Endodermal cell (in vitro differentiated cells): ENCODE data around the gene POM121L2. TPM values are rescaled to one million over a fixed set of nuclear protein-coding genes. Genes with fewer than 3 reads are reported as not detected.

ENCODE experiments used
- DNase-seq: peaks from one replicate; pipeline ENCODE4 v3.0.0-alpha.2; 2017
- H3K27ac ChIP-seq: 2 replicates; pipeline ENCODE4 v1.5.1; 2013; ENCODE audit warnings: mild to moderate bottlenecking, low read depth, low read length, moderate library complexity
- H3K27me3 ChIP-seq: 2 replicates; pipeline ENCODE4 v1.6.1; 2013; ENCODE audit warnings: mild to moderate bottlenecking, low read length, moderate library complexity; ENCODE audit not compliant: insufficient read depth, control insufficient read depth, poor library complexity, severe bottlenecking
- H3K36me3 ChIP-seq: 2 replicates; pipeline ENCODE4 v1.7.0; 2013; ENCODE audit warnings: mild to moderate bottlenecking, low read length, moderate library complexity; ENCODE audit not compliant: control insufficient read depth, insufficient read depth
- H3K4me1 ChIP-seq: one replicate; pipeline ENCODE4 v1.7.0; 2013; ENCODE audit warnings: low read length; ENCODE audit not compliant: control insufficient read depth, insufficient read depth
- H3K4me3 ChIP-seq: 2 replicates; pipeline ENCODE4 v1.5.1; 2013; ENCODE audit warnings: mild to moderate bottlenecking, low read length, moderate library complexity
- H3K9ac ChIP-seq: 2 replicates; pipeline ENCODE4 v1.6.1; 2013; ENCODE audit warnings: mild to moderate bottlenecking, low read length, moderate library complexity; ENCODE audit not compliant: poor library complexity, severe bottlenecking; ENCODE audit errors: extremely low read depth
- H3K9me3 ChIP-seq: 2 replicates; pipeline ENCODE4 v1.6.1; 2013; ENCODE audit warnings: mild to moderate bottlenecking, low read length, moderate library complexity; ENCODE audit not compliant: control insufficient read depth
- H3K27ac Mint-ChIP-seq: 2 replicates; pipeline ENCODE4 v1.8.0; 2020; ENCODE audit warnings: mixed read lengths
- H3K27me3 Mint-ChIP-seq: 2 replicates; pipeline ENCODE4 v1.8.0; 2021; ENCODE audit warnings: mild to moderate bottlenecking, mixed read lengths; ENCODE audit not compliant: insufficient read depth
- H3K36me3 Mint-ChIP-seq: 2 replicates; pipeline ENCODE4 v1.8.0; 2020; ENCODE audit warnings: low read depth, mixed read lengths
- H3K4me1 Mint-ChIP-seq: 2 replicates; pipeline ENCODE4 v1.8.0; 2020; ENCODE audit warnings: mixed read lengths
- H3K4me3 Mint-ChIP-seq: 2 replicates; pipeline ENCODE4 v1.8.0; 2020; ENCODE audit warnings: mild to moderate bottlenecking, moderate library complexity, mixed read lengths
- H3K9me3 Mint-ChIP-seq: 2 replicates; pipeline ENCODE4 v1.8.0; 2020; ENCODE audit warnings: mild to moderate bottlenecking, mixed read lengths
- CTCF ChIP-seq: fragments of 200-600 bp; sonication (generic); conservative IDR thresholded peaks from 2 replicates; pipeline ENCODE4 v1.5.0; 2021; ENCODE audit warnings: antibody characterized with exemption, mild to moderate bottlenecking
- WGBS, 2 experiments: methylation state at CpG; one replicate each; pipeline versions ENCODE4 v1.1.5 to v1.1.7; 2013; ENCODE audit warnings: missing lambda C conversion rate in 2 of 2, mixed read lengths in 1 of 2; ENCODE audit not compliant: insufficient coverage in 1 of 2, insufficient read length in 1 of 2; 5-methylcytosine and 5-hydroxymethylcytosine counted together
- total RNA-seq, 2 donors: library from RNA; stranded (reverse); fragmentation: NEBNext Ultra II Directional in 1 of 2; extraction: Animal tissue kit (Norgen Biotek cat#: 25700) in 1 of 2; gene quantifications; 2 replicates in 1 of 2; 3 replicates in 1 of 2; pipeline ENCODE4 v1.2.1, GENCODE V29; 2021

Gene POM121L2
- total RNA-seq, 2 donors from 2014 or later = 0.20 TPM; not detected in 1

- 8% methylated on average over 26 to 32 of the region's 32 CpGs for WGBS, 2 experiments
These were observed 20.9 kb upstream of the POM121L2 start for GRCh38 chr6:27332692-27333641.

GRCh38 chr6:27327023-27327738 lies 15.1 kb upstream of the POM121L2 start:
- peaks cover 3% of the 10 kb centered on the region for H3K27me3 Mint-ChIP-seq
- H3K4me1 Mint-ChIP-seq = no peaks in the 10 kb centered on the region
- no peak overlapping the region for H3K4me3 ChIP-seq
- no peak for DNase-seq
- 80% methylated on average over 1 of the region's 1 CpG; no CpG with 5 or more reads in 1 of the 2 experiments for WGBS, 2 experiments
- H3K27me3 ChIP-seq = peaks cover 11% of the 10 kb centered on the region
- H3K36me3 Mint-ChIP-seq = no peaks in the 10 kb centered on the region
- no peak overlapping the region for H3K27ac ChIP-seq
- H3K4me3 Mint-ChIP-seq = no peak overlapping the region
- no peaks in the 10 kb centered on the region for H3K9me3 ChIP-seq
- H3K27ac Mint-ChIP-seq = no peak overlapping the region
- H3K4me1 ChIP-seq = no peaks in the 10 kb centered on the region
- no peak overlapping the region for H3K9ac ChIP-seq
- no peak for TF ChIP-seq CTCF
- H3K9me3 Mint-ChIP-seq = no peaks in the 10 kb centered on the region
- no peaks in the 10 kb centered on the region for H3K36me3 ChIP-seq

More at GRCh38 chr6:27332692-27333641, 20.9 kb upstream of the POM121L2 start:
- no peaks in the 10 kb centered on the region for H3K36me3 Mint-ChIP-seq
- H3K4me1 ChIP-seq = no peaks in the 10 kb centered on the region
- peak overlapping the region; percentile 31 for H3K27ac Mint-ChIP-seq
- H3K4me3 ChIP-seq = peak overlapping the region; percentile 86
- H3K4me1 Mint-ChIP-seq = peaks cover 5% of the 10 kb centered on the region
- no peaks in the 10 kb centered on the region for H3K27me3 ChIP-seq
- no peak overlapping the region for H3K27ac ChIP-seq
- DNase-seq = peak; percentile 87
- H3K4me3 Mint-ChIP-seq = peak overlapping the region; percentile 67
- H3K9me3 ChIP-seq = no peaks in the 10 kb centered on the region
- no peaks in the 10 kb centered on the region for H3K36me3 ChIP-seq
- no peaks in the 10 kb centered on the region for H3K27me3 Mint-ChIP-seq
- no peak for TF ChIP-seq CTCF
- no peaks in the 10 kb centered on the region for H3K9me3 Mint-ChIP-seq
- peak overlapping the region; percentile 18 for H3K9ac ChIP-seq

GRCh38 chr6:27321901-27322300 lies 9.8 kb upstream of the POM121L2 start:
- Histone ChIP-seq H3K27ac (no peak overlapping the region), H3K9me3 (no peaks in the 10 kb centered on the region), H3K9ac (no peak overlapping the region), H3K4me1 (no peaks in the 10 kb centered on the region), H3K36me3 (no peaks in the 10 kb centered on the region), H3K4me3 (no peak overlapping the region), H3K27me3 (peaks cover 11% of the 10 kb centered on the region)
- no peak for DNase-seq
- 87 to 90% methylated on average over 2 to 4 of the region's 4 CpGs for WGBS, 2 experiments
- no peaks in the 10 kb centered on the region for H3K4me1 Mint-ChIP-seq
- H3K27ac Mint-ChIP-seq = no peak overlapping the region
- no peaks in the 10 kb centered on the region for H3K36me3 Mint-ChIP-seq
- peaks cover 3% of the 10 kb centered on the region for H3K27me3 Mint-ChIP-seq
- no peak for TF ChIP-seq CTCF
- H3K9me3 Mint-ChIP-seq = no peaks in the 10 kb centered on the region
- H3K4me3 Mint-ChIP-seq = no peak overlapping the region
